IMR-90 (cell line): ENCODE results near the gene CHMP6. TPM values are rescaled to one million over a fixed set of nuclear protein-coding genes. Genes with fewer than 3 reads are reported as not detected.

Experiments
- ATAC-seq: fragments of 200-7000 bp; cut with Tn5 transposase; 2 replicates; pipeline ENCODE4 v1.9.1; 2020; ENCODE audit warnings: low read depth, mild to moderate bottlenecking, moderate library complexity
- BruUV-seq: library from RNA; stranded (reverse); fragments of 400-500 nt; replicated peaks from 2 replicates; lab custom pipeline; 2021; lab: Mats Ljungman, UMichigan
- CTCF ChIA-PET: fragments of 300-600 bp; formaldehyde crosslinking; extraction: SDS; loops from one replicate; lab custom pipeline; 2021; ENCODE audit warnings: antibody characterized with exemption; lab: Yijun Ruan, JAX
- POLR2A ChIA-PET: fragments of 300-600 bp; sonication (Branson Sonifier 250); formaldehyde crosslinking; loops from one replicate; lab custom pipeline; 2022; ENCODE audit warnings: antibody characterized with exemption; ENCODE audit not compliant: unreplicated experiment; lab: Charles Lee
- DNase-seq: peaks from one replicate; pipeline ENCODE4 v3.0.0; 2013
- H2AFZ ChIP-seq: replicated peaks from 2 replicates; pipeline ENCODE3; 2013; ENCODE audit warnings: low read length, mild to moderate bottlenecking; ENCODE audit not compliant: poor library complexity
- H2AK5ac ChIP-seq: 2 replicates; pipeline ENCODE4 v1.6.1; 2013; ENCODE audit warnings: low read depth, low read length, inconsistent platforms
- H2AK9ac ChIP-seq: replicated peaks from 2 replicates; pipeline ENCODE3; 2013; ENCODE audit warnings: mild to moderate bottlenecking, low read depth, low read length, moderate library complexity; ENCODE audit not compliant: poor library complexity
- H2BK120ac ChIP-seq: 2 replicates; pipeline ENCODE4 v1.6.1; 2013; ENCODE audit warnings: low read depth, low read length, inconsistent platforms
- H2BK15ac ChIP-seq: 3 replicates; pipeline ENCODE4 v1.6.1; 2013; ENCODE audit warnings: low read depth, low read length, inconsistent platforms
- H2BK20ac ChIP-seq: 2 replicates; pipeline ENCODE4 v1.6.1; 2013; ENCODE audit warnings: low read depth, mild to moderate bottlenecking, inconsistent platforms, low read length, moderate library complexity
- H2BK5ac ChIP-seq: 2 replicates; pipeline ENCODE4 v1.6.1; 2013; ENCODE audit warnings: mild to moderate bottlenecking, low read depth, low read length, inconsistent platforms; ENCODE audit not compliant: poor library complexity, severe bottlenecking
- H3K14ac ChIP-seq: replicated peaks from 2 replicates; pipeline ENCODE4 v1.6.1; 2013; ENCODE audit warnings: low read depth, low read length, inconsistent platforms
- H3K18ac ChIP-seq: 2 replicates; pipeline ENCODE4 v1.6.1; 2013; ENCODE audit warnings: low read depth, low read length, control low read depth
- H3K23ac ChIP-seq: 2 replicates; pipeline ENCODE4 v1.6.1; 2013; ENCODE audit warnings: low read depth, low read length, inconsistent platforms
- H3K27ac ChIP-seq: 2 replicates; pipeline ENCODE4 v1.5.1; 2013; ENCODE audit warnings: mild to moderate bottlenecking, control low read depth, low read length; ENCODE audit not compliant: insufficient read depth
- H3K27me3 ChIP-seq: 2 replicates; pipeline ENCODE4 v1.6.1; 2013; ENCODE audit warnings: low read length; ENCODE audit not compliant: control insufficient read depth, insufficient read depth
- H3K36me3 ChIP-seq: 2 replicates; pipeline ENCODE4 v1.6.1; 2013; ENCODE audit warnings: low read length, mixed read lengths; ENCODE audit not compliant: control insufficient read depth, insufficient read depth
- H3K4ac ChIP-seq: 2 replicates; pipeline ENCODE4 v1.6.1; 2013; ENCODE audit warnings: low read depth, low read length, inconsistent platforms
- H3K4me1 ChIP-seq: 2 replicates; pipeline ENCODE4 v1.6.1; 2013; ENCODE audit warnings: low read length, mixed read lengths; ENCODE audit not compliant: control insufficient read depth, insufficient read depth
- H3K4me2 ChIP-seq: 2 replicates; pipeline ENCODE4 v1.6.1; 2013; ENCODE audit warnings: low read depth, mild to moderate bottlenecking, control low read depth, low read length, moderate library complexity
- H3K4me3 ChIP-seq: 2 replicates; pipeline ENCODE4 v1.5.1; 2013; ENCODE audit warnings: low read depth, mild to moderate bottlenecking, control low read depth, low read length, moderate library complexity; ENCODE audit not compliant: insufficient read depth
- H3K56ac ChIP-seq: 2 replicates; pipeline ENCODE4 v1.6.1; 2013; ENCODE audit warnings: low read length, inconsistent platforms; ENCODE audit not compliant: insufficient read depth; ENCODE audit errors: extremely low read depth
- H3K79me1 ChIP-seq, 2 experiments: 2 replicates each; pipeline ENCODE4 v1.6.1; 2013; ENCODE audit warnings: low read length in 2 of 2, inconsistent platforms in 1 of 2, low read depth in 1 of 2
- H3K9ac ChIP-seq: 2 replicates; pipeline ENCODE4 v1.6.1; 2013; ENCODE audit warnings: low read depth, low read length, control low read depth
- H3K9me1 ChIP-seq: 2 replicates; pipeline ENCODE4 v1.6.1; 2013; ENCODE audit warnings: low read length, inconsistent platforms; ENCODE audit not compliant: insufficient read depth
- H3K9me3 ChIP-seq: 2 replicates; pipeline ENCODE4 v1.6.1; 2013; ENCODE audit warnings: low read length; ENCODE audit not compliant: control insufficient read depth, insufficient read depth
- H4K20me1 ChIP-seq: 2 replicates; pipeline ENCODE4 v1.6.1; 2013; ENCODE audit warnings: low read length, inconsistent platforms; ENCODE audit not compliant: insufficient read depth
- H4K5ac ChIP-seq: 2 replicates; pipeline ENCODE4 v1.6.1; 2013; ENCODE audit warnings: mild to moderate bottlenecking, low read depth, low read length, control low read depth
- H4K8ac ChIP-seq, 2 experiments: 2 replicates each; pipeline ENCODE4 v1.6.1; 2013; ENCODE audit warnings: low read depth in 2 of 2, low read length in 2 of 2, control low read depth in 1 of 2, inconsistent platforms in 1 of 2
- H4K91ac ChIP-seq: 2 replicates; pipeline ENCODE4 v1.6.1; 2013; ENCODE audit warnings: low read depth, low read length, inconsistent platforms; ENCODE audit not compliant: insufficient read depth
- BHLHE40 ChIP-seq: fragments of 150-350 bp; IDR thresholded peaks from 2 replicates; pipeline ENCODE4 v1.6.1; 2016; ENCODE audit warnings: mild to moderate bottlenecking, low read depth, low read length
- CHD1 ChIP-seq: IDR thresholded peaks from 2 replicates; pipeline ENCODE4 v1.6.1; 2012; ENCODE audit warnings: low read depth, low read length, improper control_type of control experiment
- FOS ChIP-seq: fragments of 150-350 bp; IDR thresholded peaks from 2 replicates; pipeline ENCODE4 v1.6.1; 2016; ENCODE audit warnings: low read depth, low read length
- MAFK ChIP-seq: IDR thresholded peaks from 2 replicates; pipeline ENCODE4 v1.6.1; 2012; ENCODE audit warnings: low read depth, low read length, improper control_type of control experiment
- MAZ ChIP-seq: IDR thresholded peaks from 2 replicates; pipeline ENCODE4 v1.6.1; 2012; ENCODE audit warnings: low read depth, mild to moderate bottlenecking, low read length, improper control_type of control experiment, moderate library complexity, borderline replicate concordance
- MXI1 ChIP-seq: IDR thresholded peaks from 2 replicates; pipeline ENCODE4 v1.6.1; 2012; ENCODE audit warnings: low read depth, mild to moderate bottlenecking, low read length, moderate library complexity, borderline replicate concordance
- NFE2L2 ChIP-seq: fragments of 150-350 bp; IDR thresholded peaks from 2 replicates; pipeline ENCODE4 v1.6.1; 2016; ENCODE audit warnings: low read depth, mild to moderate bottlenecking, low read length
- POLR2A ChIP-seq: IDR thresholded peaks from 2 replicates; pipeline ENCODE4 v1.6.1; 2012; ENCODE audit warnings: mild to moderate bottlenecking, low read depth, low read length
- RAD21 ChIP-seq: IDR thresholded peaks from 2 replicates; pipeline ENCODE4 v1.6.1; 2012; ENCODE audit warnings: low read length, improper control_type of control experiment
- RCOR1 ChIP-seq: IDR thresholded peaks from 2 replicates; pipeline ENCODE4 v1.6.1; 2012; ENCODE audit warnings: mild to moderate bottlenecking, low read length, improper control_type of control experiment; ENCODE audit not compliant: insufficient replicate concordance
- RFX5 ChIP-seq: IDR thresholded peaks from 2 replicates; pipeline ENCODE4 v1.8.0; 2012; ENCODE audit warnings: low read depth, mild to moderate bottlenecking, low read length, moderate library complexity
- SMC3 ChIP-seq: fragments of 150-350 bp; IDR thresholded peaks from 2 replicates; pipeline ENCODE4 v1.6.1; 2016; ENCODE audit warnings: low read depth, mild to moderate bottlenecking, antibody characterized with exemption, low read length, moderate library complexity
- WGBS, 2 experiments: methylation state at CpG; one replicate each; pipeline versions ENCODE4 v1.1.5 to v1.1.7; 2013; ENCODE audit warnings: missing lambda C conversion rate in 2 of 2; ENCODE audit not compliant: insufficient read length in 1 of 2; ENCODE audit errors: extremely low coverage in 2 of 2; 5-methylcytosine and 5-hydroxymethylcytosine counted together
- dilution Hi-C: fragments of 300-500 bp; cut with HindIII; formaldehyde crosslinking; loops from one replicate; pipeline ENCODE4 v1.14.3; 2018; ENCODE audit warnings: low sequenced_read_pairs; ENCODE audit not compliant: unreplicated experiment
- in situ Hi-C: fragments of 300-500 bp; cut with MboI; formaldehyde crosslinking; loops from 3 replicates; pipeline ENCODE4 v1.14.3; 2019; ENCODE audit warnings: low sequenced_read_pairs, inconsistent platforms, mixed read lengths
- intact Hi-C: fragments of 100-400 bp; cut with micrococcal nuclease; formaldehyde crosslinking; loops from 2 replicates; pipeline ENCODE4 v1.10.0; 2022
- polyA plus RNA-seq, 3 experiments: library from polyadenylated mRNA; depleted of rRNA; stranded (reverse); fragments of >200 nt; gene quantifications; 2 replicates each; pipeline ENCODE4 v1.2.3, GENCODE V29; 2012; ENCODE audit warnings: low replicate concordance in 1 of 3
- total RNA-seq: library from RNA; depleted of rRNA; stranded (reverse); fragments of >200 nt; gene quantifications from 2 replicates; pipeline ENCODE4 v1.2.3, GENCODE V29; 2012
- TF ChIP-seq, protein P1 (sequence below): fragments of 150-350 bp; IDR thresholded peaks from 2 replicates; pipeline ENCODE4 v1.6.1; 2016; ENCODE audit warnings: low read depth, mild to moderate bottlenecking, low read length, moderate library complexity, borderline replicate concordance
- TF ChIP-seq, protein P2 (sequence below): fragments of 150-350 bp; IDR thresholded peaks from 2 replicates; pipeline ENCODE4 v1.6.1; 2017; ENCODE audit warnings: mild to moderate bottlenecking, antibody characterized with exemption, low read length, low read depth
- TF ChIP-seq, protein P3 (sequence below): conservative IDR thresholded peaks from 2 replicates; pipeline ENCODE4 v1.5.1; 2012; ENCODE audit warnings: mild to moderate bottlenecking, low read depth, low read length, improper control_type of control experiment

The CHMP6 gene
- total and polyA plus RNA-seq, 2 of the 4 experiments (the other 2 are of a cell fraction), result 5.0 to 40.3 TPM

DNA sequence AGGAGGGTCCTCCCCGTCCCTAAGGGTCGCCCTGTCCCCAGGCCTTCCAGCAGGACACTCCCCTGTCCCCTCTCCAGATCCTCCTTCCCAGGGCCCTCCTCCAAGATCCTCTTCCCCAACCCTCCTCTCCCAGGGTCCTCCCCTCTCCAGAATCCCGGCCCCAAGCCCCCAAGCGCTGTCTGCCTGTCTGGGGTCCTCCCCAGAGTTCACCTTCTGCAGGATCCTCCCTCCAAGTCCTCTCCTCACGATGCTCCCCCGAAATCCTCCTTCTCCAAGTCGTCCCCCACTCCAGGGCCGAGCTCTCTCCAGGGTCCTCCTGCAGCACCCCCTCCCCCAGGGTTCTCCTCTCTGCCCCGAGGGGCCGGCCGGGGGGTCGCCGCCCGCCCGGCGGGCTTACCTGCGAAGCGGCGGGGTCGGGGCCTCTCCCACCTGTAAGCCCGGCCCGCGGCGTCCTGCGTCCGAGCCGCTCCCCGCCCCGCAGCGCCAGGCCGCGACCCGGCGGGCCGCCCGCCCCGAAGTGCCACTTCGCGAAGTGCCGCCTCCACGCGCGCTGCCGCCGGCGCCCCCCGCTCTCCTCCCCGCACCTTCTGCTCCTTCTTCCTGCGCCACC lies 42.6 kb downstream of the CHMP6 start:
- no TSS peak for BruUV-seq
- ChIA-PET POLR2A (no interaction called here), CTCF (interaction anchor here (1.0 kb wide), 1 partner anchor 9 kb away, joined by 3 read pairs; no protein-coding TSS in a partner anchor)
- Histone ChIP-seq H3K23ac (peak overlapping the region; percentile 86; the same call in 1 of the 2 replicates), H2BK15ac (no peak overlapping the region), H2BK120ac (no peak overlapping the region), H4K5ac (no peak overlapping the region), H2AFZ (peak overlapping the region; percentile 85), H3K56ac (no peak overlapping the region), H3K9me3 (no peaks in the 10 kb centered on the region), H3K36me3 (peaks cover 15% of the 10 kb centered on the region; the same call in 1 of the 2 replicates), H3K27ac (peak overlapping the region; percentile 7; the same call in 1 of the 2 replicates), H2BK20ac (no peak overlapping the region), H3K14ac (peak overlapping the region; percentile 87), H3K79me1 (peaks cover 7 to 42% of the 10 kb centered on the region in 2 experiments), H4K8ac (no peak overlapping the region; a peak in 1 of 4 replicates), H3K4me3 (peak overlapping the region; percentile 84), H2AK5ac (peak overlapping the region; percentile 49; the same call in 1 of the 2 replicates), H2AK9ac (peak overlapping the region; percentile 91), H4K91ac (no peak overlapping the region), H3K27me3 (no peaks in the 10 kb centered on the region), H3K4me2 (peak overlapping the region; percentile 98), H3K4me1 (peaks cover 5% of the 10 kb centered on the region), H3K18ac (no peak overlapping the region), H4K20me1 (peaks cover 26% of the 10 kb centered on the region), H3K4ac (peak overlapping the region; percentile 48), H3K9ac (peak overlapping the region; percentile 71), H2BK5ac (no peak overlapping the region), H3K9me1 (peaks cover 3% of the 10 kb centered on the region; the same call in 1 of the 2 replicates)
- WGBS, 2 experiments, result 1% methylated on average over 10 of the region's 49 CpGs; no CpG with 5 or more reads in 1 of the 2 experiments
- dilution Hi-C loops, result no loop called here
- in situ Hi-C loops, result loop anchor here (5.0 kb wide), 1 partner anchor 63 kb away; no protein-coding TSS in a partner anchor
- ATAC-seq (peak; percentile 36), DNase-seq (no peak)
- intact Hi-C loops, result loop anchor here (1.0 kb wide), 1 partner anchor 67 kb away; no protein-coding TSS in a partner anchor
- TF ChIP-seq, protein P1, sequence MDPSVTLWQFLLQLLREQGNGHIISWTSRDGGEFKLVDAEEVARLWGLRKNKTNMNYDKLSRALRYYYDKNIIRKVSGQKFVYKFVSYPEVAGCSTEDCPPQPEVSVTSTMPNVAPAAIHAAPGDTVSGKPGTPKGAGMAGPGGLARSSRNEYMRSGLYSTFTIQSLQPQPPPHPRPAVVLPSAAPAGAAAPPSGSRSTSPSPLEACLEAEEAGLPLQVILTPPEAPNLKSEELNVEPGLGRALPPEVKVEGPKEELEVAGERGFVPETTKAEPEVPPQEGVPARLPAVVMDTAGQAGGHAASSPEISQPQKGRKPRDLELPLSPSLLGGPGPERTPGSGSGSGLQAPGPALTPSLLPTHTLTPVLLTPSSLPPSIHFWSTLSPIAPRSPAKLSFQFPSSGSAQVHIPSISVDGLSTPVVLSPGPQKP, result no peak
- TF ChIP-seq MAFK (no peak), POLR2A (no peak), MAZ (no peak), CHD1 (no peak), NFE2L2 (no peak), SMC3 (no peak), RAD21 (no peak), MXI1 (no peak), RCOR1 (no peak), BHLHE40 (no peak), RFX5 (no peak), FOS (no peak)
- TF ChIP-seq, protein P2, sequence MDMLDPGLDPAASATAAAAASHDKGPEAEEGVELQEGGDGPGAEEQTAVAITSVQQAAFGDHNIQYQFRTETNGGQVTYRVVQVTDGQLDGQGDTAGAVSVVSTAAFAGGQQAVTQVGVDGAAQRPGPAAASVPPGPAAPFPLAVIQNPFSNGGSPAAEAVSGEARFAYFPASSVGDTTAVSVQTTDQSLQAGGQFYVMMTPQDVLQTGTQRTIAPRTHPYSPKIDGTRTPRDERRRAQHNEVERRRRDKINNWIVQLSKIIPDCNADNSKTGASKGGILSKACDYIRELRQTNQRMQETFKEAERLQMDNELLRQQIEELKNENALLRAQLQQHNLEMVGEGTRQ, result no peak
- TF ChIP-seq, protein P3, sequence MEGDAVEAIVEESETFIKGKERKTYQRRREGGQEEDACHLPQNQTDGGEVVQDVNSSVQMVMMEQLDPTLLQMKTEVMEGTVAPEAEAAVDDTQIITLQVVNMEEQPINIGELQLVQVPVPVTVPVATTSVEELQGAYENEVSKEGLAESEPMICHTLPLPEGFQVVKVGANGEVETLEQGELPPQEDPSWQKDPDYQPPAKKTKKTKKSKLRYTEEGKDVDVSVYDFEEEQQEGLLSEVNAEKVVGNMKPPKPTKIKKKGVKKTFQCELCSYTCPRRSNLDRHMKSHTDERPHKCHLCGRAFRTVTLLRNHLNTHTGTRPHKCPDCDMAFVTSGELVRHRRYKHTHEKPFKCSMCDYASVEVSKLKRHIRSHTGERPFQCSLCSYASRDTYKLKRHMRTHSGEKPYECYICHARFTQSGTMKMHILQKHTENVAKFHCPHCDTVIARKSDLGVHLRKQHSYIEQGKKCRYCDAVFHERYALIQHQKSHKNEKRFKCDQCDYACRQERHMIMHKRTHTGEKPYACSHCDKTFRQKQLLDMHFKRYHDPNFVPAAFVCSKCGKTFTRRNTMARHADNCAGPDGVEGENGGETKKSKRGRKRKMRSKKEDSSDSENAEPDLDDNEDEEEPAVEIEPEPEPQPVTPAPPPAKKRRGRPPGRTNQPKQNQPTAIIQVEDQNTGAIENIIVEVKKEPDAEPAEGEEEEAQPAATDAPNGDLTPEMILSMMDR, result no peak
